HUES48 (cell line): ENCODE measurements around the gene MTIF3.

ENCODE experiments used
- H3K27ac ChIP-seq: one replicate; pipeline ENCODE4 v1.7.0; 2013; ENCODE audit warnings: low read depth, low read length, inconsistent platforms
- H3K27me3 ChIP-seq: 2 replicates; pipeline ENCODE4 v1.6.1; 2013; ENCODE audit warnings: mild to moderate bottlenecking, low read length; ENCODE audit not compliant: control insufficient read depth, insufficient read depth
- H3K36me3 ChIP-seq: 2 replicates; pipeline ENCODE4 v1.6.1; 2013; ENCODE audit warnings: low read length; ENCODE audit not compliant: control insufficient read depth, insufficient read depth
- H3K4me1 ChIP-seq: 2 replicates; pipeline ENCODE4 v1.6.1; 2013; ENCODE audit warnings: mild to moderate bottlenecking, low read length; ENCODE audit not compliant: control insufficient read depth, insufficient read depth
- H3K4me3 ChIP-seq: 2 replicates; pipeline ENCODE4 v1.5.1; 2013; ENCODE audit warnings: mild to moderate bottlenecking, low read depth, low read length
- H3K9ac ChIP-seq: 2 replicates; pipeline ENCODE4 v1.6.1; 2013; ENCODE audit warnings: mild to moderate bottlenecking, low read depth, low read length, moderate library complexity
- H3K9me3 ChIP-seq: 2 replicates; pipeline ENCODE4 v1.6.1; 2013; ENCODE audit warnings: low read length; ENCODE audit not compliant: control insufficient read depth, insufficient read depth

The MTIF3 gene

GRCh38 chr13:27396252-27396846 lies 54.0 kb downstream of the MTIF3 start:
- H3K9me3 ChIP-seq: no peaks in the 10 kb centered on the region
- no peaks in the 10 kb centered on the region for H3K36me3 ChIP-seq
- H3K4me3 ChIP-seq: no peak overlapping the region
- no peak overlapping the region for H3K9ac ChIP-seq
- no peaks in the 10 kb centered on the region for H3K27me3 ChIP-seq
- H3K4me1 ChIP-seq: no peaks in the 10 kb centered on the region
- H3K27ac ChIP-seq: no peak overlapping the region

DNA sequence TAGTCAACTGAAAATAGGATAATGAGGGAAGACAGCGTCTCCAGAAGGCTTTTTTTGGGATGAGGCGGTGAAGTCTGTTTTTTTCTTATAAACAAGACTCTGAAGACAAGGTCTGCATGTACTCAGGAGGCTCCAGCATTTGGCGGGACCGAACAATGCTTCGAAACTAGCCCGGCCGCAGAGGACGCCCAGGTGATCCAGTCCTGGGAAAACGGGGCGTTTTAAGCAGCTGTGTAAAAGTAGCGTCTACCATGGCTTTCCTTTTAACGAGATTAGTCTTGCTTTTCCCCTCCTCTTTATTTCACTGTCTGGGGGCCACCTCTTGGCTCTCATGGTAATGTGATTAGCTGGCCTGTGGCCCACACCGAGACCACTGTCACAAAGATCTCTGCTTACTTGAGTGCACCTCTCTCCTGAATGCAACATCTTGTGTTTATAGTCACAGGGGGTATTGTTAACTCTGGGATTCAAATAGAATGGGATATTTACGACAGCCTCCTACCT lies 55.3 kb downstream of the MTIF3 start:
- H3K9me3 ChIP-seq: no peaks in the 10 kb centered on the region
- H3K27me3 ChIP-seq: no peaks in the 10 kb centered on the region
- H3K27ac ChIP-seq: no peak overlapping the region
- no peaks in the 10 kb centered on the region for H3K4me1 ChIP-seq
- H3K4me3 ChIP-seq: no peak overlapping the region
- H3K36me3 ChIP-seq: no peaks in the 10 kb centered on the region
- no peak overlapping the region for H3K9ac ChIP-seq

DNA sequence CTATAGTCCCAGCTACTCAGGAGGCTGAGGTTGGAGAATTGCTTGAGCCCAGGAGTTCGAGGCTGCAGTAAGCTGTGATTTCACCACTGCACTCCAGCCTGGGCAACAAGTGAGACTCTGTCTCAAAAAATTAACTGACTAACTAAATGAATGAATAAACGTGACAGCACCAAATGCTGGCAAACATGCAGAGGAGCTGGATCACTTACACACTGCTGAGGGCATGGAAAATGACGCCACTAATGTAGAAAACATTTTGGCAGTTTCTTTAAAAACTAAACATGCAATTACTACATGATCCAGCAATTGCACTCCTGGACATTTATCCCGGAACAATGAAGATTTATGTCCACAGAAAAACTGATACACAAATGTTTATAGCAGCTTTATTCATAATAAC lies 57.3 kb downstream of the MTIF3 start:
- Histone ChIP-seq H3K9ac (no peak overlapping the region), H3K9me3 (no peaks in the 10 kb centered on the region), H3K27ac (no peak overlapping the region)

GRCh38 chr13:27391471-27391870 lies 58.9 kb downstream of the MTIF3 start:
- Histone ChIP-seq H3K27me3 (no peaks in the 10 kb centered on the region), H3K4me3 (no peak overlapping the region), H3K9me3 (no peaks in the 10 kb centered on the region), H3K27ac (no peak overlapping the region), H3K9ac (no peak overlapping the region), H3K36me3 (no peaks in the 10 kb centered on the region), H3K4me1 (peaks cover 6% of the 10 kb centered on the region)

More for the DNA sequence above, 57.3 kb downstream of the MTIF3 start:
- Histone ChIP-seq H3K4me1 (peaks cover under 1% of the 10 kb centered on the region; the same call in 1 of the 2 replicates), H3K27me3 (no peaks in the 10 kb centered on the region), H3K36me3 (no peaks in the 10 kb centered on the region), H3K4me3 (no peak overlapping the region)

DNA sequence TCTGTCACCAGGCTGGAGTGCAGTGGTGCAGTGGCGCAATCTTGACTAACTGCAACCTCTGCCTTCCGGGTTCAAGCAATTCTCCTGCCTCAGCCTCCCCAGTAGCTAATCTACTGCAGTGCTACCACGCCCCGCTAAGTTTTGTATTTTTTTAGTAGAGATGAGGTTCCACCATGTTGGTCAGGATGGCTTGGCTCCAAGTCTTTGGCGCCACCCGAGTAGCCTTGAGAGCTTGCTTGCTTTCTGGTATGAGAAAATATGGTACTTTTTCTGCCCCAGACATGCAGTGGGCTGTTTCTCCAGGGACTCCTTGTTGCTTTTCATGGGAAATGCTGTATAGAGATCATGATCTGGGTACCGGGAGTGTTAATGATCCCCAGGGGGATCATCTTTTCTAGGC lies 60.5 kb downstream of the MTIF3 start:
- Histone ChIP-seq H3K27me3 (no peaks in the 10 kb centered on the region), H3K9me3 (no peaks in the 10 kb centered on the region), H3K27ac (no peak overlapping the region), H3K9ac (no peak overlapping the region), H3K4me1 (peaks cover 6% of the 10 kb centered on the region), H3K4me3 (no peak overlapping the region), H3K36me3 (no peaks in the 10 kb centered on the region)

DNA sequence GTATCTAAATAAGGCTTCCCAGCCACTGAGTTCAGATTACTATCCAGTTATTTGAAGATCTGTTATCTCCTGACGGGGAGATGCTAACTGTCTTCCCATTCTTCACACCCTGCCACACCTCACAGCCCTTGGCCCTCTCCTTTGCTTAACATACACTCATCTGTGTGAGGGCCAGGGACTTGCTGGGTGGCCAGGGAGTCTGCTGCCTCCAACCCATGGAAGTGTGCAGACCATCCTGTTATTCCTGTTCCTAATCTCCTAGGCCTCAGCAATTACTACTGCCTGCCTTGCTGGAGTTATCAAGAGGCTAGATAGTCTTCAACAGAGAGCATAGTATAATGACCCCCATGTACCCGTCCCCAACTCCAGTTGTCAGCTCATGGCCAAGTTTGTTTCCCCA lies 62.1 kb downstream of the MTIF3 start:
- Histone ChIP-seq H3K36me3 (no peaks in the 10 kb centered on the region), H3K4me3 (no peak overlapping the region), H3K27ac (no peak overlapping the region), H3K27me3 (no peaks in the 10 kb centered on the region), H3K9ac (no peak overlapping the region), H3K4me1 (peaks cover 6% of the 10 kb centered on the region), H3K9me3 (no peaks in the 10 kb centered on the region)
